ENCODE measurements around the gene DHX58. TPM values are rescaled to one million over a fixed set of nuclear protein-coding genes. Genes with fewer than 3 reads are reported as not detected.
A peak's percentile ranks its signal among the peaks of the same experiment; 100 is the strongest.

DHX58 gene
- total RNA-seq, 1 experiment from 2014 or later: 7.8 TPM

GRCh38 chr17:42129109-42129837 is 16.8 kb upstream of the DHX58 start:
- no peak for DNase-seq (ENCODE audit: low spot score)

- no peak for DNase-seq (ENCODE audit: low spot score)
Observed at GRCh38 chr17:42127414-42127813, 14.9 kb upstream of the DHX58 start.

- no peak for DNase-seq (ENCODE audit: low spot score)
Observed at GRCh38 chr17:42126836-42127235, 14.3 kb upstream of the DHX58 start.

- no peak for DNase-seq (ENCODE audit: low spot score)
Observed at GRCh38 chr17:42125565-42125964, 13.1 kb upstream of the DHX58 start.

GRCh38 chr17:42124256-42124655 is 11.7 kb upstream of the DHX58 start:
- no peak for DNase-seq (ENCODE audit: low spot score)

GRCh38 chr17:42122371-42123303 is 10.1 kb upstream of the DHX58 start, which contains the start of gene HSPB9:
Gene HSPB9 (plus strand): TSS chr17:42122804. CDS start chr17:42122851, 47 bp downstream.
- no peak for DNase-seq (ENCODE audit: low spot score)

GRCh38 chr17:42120770-42121769 is 8.6 kb upstream of the DHX58 start, which contains the start of gene KAT2A:
Gene KAT2A (minus strand): TSS chr17:42121367. CDS start chr17:42121304, 63 bp downstream.
- DNase-seq (ENCODE audit: low spot score): peak; percentile 77

GRCh38 chr17:42120161-42120769 is 7.8 kb upstream of the DHX58 start:
- DNase-seq (ENCODE audit: low spot score): no peak

- DNase-seq (ENCODE audit: low spot score): no peak
Observed at GRCh38 chr17:42119301-42119700, 6.8 kb upstream of the DHX58 start.

GRCh38 chr17:42118545-42118944 is 6.0 kb upstream of the DHX58 start:
- peak; percentile 38 for DNase-seq (ENCODE audit: low spot score)

GRCh38 chr17:42118126-42118510 is 5.6 kb upstream of the DHX58 start:
- no peak for DNase-seq (ENCODE audit: low spot score)

- DNase-seq (ENCODE audit: low spot score): no peak
Observed at GRCh38 chr17:42117397-42118125, 5.0 kb upstream of the DHX58 start.

GRCh38 chr17:42116705-42117396 is 4.3 kb upstream of the DHX58 start:
- DNase-seq (ENCODE audit: low spot score): peak; percentile 76

- DNase-seq (ENCODE audit: low spot score): no peak
Observed at GRCh38 chr17:42114118-42114517, 1.6 kb upstream of the DHX58 start.

GRCh38 chr17:42113293-42114069 is 967 bp upstream of the DHX58 start:
- DNase-seq (ENCODE audit: low spot score): no peak

- DNase-seq (ENCODE audit: low spot score): peak; percentile 56
Observed at GRCh38 chr17:42111871-42112551, 503 bp downstream of the DHX58 start.

GRCh38 chr17:42111265-42111636 is 1.3 kb downstream of the DHX58 start:
- DNase-seq (ENCODE audit: low spot score): no peak

Measured in A172 (cell line).